Activated CD8-positive, alpha-beta T cell treated with anti-CD3 and anti-CD28 coated beads for 36 hours (primary cell): Measurements from ENCODE around the gene OLAH. TPM values are rescaled to one million over a fixed set of nuclear protein-coding genes. Genes with fewer than 3 reads are reported as not detected.

Experiments
- ATAC-seq: fragments of 200-7000 bp; cut with Tn5 transposase; one replicate; pipeline ENCODE4 v1.10.0; 2021; ENCODE audit warnings: mild to moderate bottlenecking, moderate library complexity
- CTCF ChIA-PET: fragments of 350-600 bp; sonication (Branson Sonifier 250); formaldehyde crosslinking; loops from one replicate; lab custom pipeline; 2021; ENCODE audit warnings: antibody characterized with exemption; lab: Charles Lee
- POLR2A ChIA-PET: fragments of 350-600 bp; sonication (Branson Sonifier 250); formaldehyde crosslinking; loops from one replicate; lab custom pipeline; 2021; ENCODE audit warnings: antibody characterized with exemption; lab: Charles Lee
- DNase-seq: peaks from one replicate; pipeline ENCODE4 v3.0.0-alpha.2; 2020
- H3K27ac Mint-ChIP-seq: one replicate; pipeline ENCODE4 v1.8.0; 2021; ENCODE audit warnings: mild to moderate bottlenecking, mixed read lengths
- H3K27me3 Mint-ChIP-seq: one replicate; pipeline ENCODE4 v1.8.0; 2021; ENCODE audit warnings: mixed read lengths
- H3K36me3 Mint-ChIP-seq: one replicate; pipeline ENCODE4 v1.8.0; 2021; ENCODE audit warnings: low read depth, mixed read lengths
- H3K4me1 Mint-ChIP-seq: one replicate; pipeline ENCODE4 v1.8.0; 2021; ENCODE audit warnings: low read depth, mixed read lengths
- H3K4me3 Mint-ChIP-seq: one replicate; pipeline ENCODE4 v1.8.0; 2021; ENCODE audit warnings: mild to moderate bottlenecking, moderate library complexity, mixed read lengths
- H3K9me3 Mint-ChIP-seq: one replicate; pipeline ENCODE4 v1.8.0; 2021; ENCODE audit warnings: mixed read lengths
- CTCF ChIP-seq: fragments of 200-600 bp; IDR thresholded peaks from one replicate; pipeline ENCODE4 v1.8.0; 2022; ENCODE audit warnings: antibody characterized with exemption, mild to moderate bottlenecking
- intact Hi-C: fragments of 100-400 bp; cut with micrococcal nuclease; formaldehyde crosslinking; loops from one replicate; pipeline ENCODE4 v1.10.0; 2022
- total RNA-seq, 2 experiments: library from RNA; stranded (reverse); gene quantifications; one replicate each; pipeline ENCODE4 v1.2.3, GENCODE V29; 2021

Gene OLAH
- total RNA-seq, 2 experiments from 2014 or later, result 0.32 to 0.63 TPM

DNA sequence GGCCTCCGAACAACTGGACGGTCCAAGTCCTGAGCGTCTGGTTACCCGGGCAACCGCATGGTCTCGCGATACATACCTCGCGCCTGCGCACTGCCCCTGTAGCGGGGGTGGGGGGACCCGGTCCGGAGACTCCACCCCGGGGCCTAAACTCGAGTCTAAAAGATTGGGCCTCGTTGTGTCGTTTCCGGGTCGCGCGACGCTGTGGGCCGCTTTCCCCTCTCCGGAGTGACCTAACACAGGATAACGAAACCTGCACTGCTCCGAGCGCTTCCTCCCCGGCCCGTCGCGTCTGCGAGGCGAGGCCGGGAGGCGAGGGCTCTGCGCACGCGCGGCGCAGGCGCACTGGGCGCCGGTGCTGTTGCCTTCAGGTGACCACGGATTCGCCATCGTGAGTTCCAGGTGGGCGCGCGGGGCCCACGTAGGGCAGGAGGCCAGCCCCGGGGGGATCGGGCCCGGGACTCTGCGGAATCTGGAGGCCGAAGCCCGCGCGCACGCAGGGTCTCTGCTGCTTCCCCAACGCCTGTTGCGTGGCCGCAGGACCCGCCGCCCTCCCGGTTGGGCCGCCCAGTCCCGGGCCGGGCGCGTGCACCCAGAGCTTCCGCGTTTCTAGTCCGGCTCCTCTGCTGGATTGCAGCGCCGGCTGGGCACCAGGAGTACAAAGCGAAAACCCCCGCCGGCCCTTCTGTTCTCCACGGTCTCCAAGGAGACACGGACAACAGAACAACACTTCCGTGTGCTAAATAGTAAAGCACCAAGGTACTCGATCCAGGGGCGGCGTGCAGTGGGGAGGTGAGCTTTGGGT is 53.5 kb downstream of the OLAH start, which contains the start of gene RPP38:
TSS of gene RPP38 (plus strand) at position 345 of the 802 bp plus-strand sequence. CDS start 5,960 bp downstream, outside the sequence.
- H3K27ac Mint-ChIP-seq, result peak within 1 kb of the TSS; percentile 97

DNA sequence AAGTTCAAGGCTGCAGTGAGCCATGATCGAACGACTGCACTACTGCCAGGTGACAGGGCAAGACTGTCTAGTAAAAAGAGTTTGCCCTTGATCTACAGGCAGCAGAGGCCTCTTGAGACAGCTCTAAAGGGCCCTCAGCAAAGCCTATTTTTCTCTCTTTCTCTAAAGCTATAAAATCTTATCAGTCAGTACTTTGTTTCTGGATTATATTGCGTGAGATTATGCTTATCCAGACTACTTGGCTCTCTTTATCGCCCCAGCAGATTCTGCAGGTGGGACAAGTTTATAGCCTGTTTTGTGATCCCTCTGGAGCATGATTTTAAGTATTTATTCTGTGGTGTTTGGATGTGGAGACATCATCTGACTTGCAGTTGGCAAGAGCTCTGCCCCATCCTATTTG is 56.1 kb downstream of the OLAH start:
- DNase-seq, result no peak
- peaks cover 27% of the 10 kb centered on the region for H3K4me1 Mint-ChIP-seq
- no peak for TF ChIP-seq CTCF
- ATAC-seq, result no peak
- CTCF ChIA-PET, result interaction anchor here (1.1 to 3.0 kb wide), 2 partner anchors 67 to 109 kb away, joined by 3 to 12 read pairs; no protein-coding TSS in a partner anchor
- POLR2A ChIA-PET, result interaction anchor here (0.6 to 1.9 kb wide), 3 partner anchors 17 to 199 kb away, joined by 3 to 4 read pairs (median 3); no protein-coding TSS in a partner anchor
- H3K9me3 Mint-ChIP-seq, result no peaks in the 10 kb centered on the region
- peak overlapping the region; percentile 21 for H3K4me3 Mint-ChIP-seq
- H3K36me3 Mint-ChIP-seq, result peaks cover 40% of the 10 kb centered on the region
- H3K27me3 Mint-ChIP-seq, result no peaks in the 10 kb centered on the region
- intact Hi-C loops, result no loop called here
- H3K27ac Mint-ChIP-seq, result peak overlapping the region; percentile 85

More for the DNA sequence above, 53.5 kb downstream of the OLAH start, which contains the start of gene RPP38:
- TF ChIP-seq CTCF, result no peak
- ATAC-seq, result peak; percentile 94
- Mint-ChIP-seq H3K36me3 (peaks cover 27% of the 10 kb centered on the region), H3K9me3 (no peaks in the 10 kb centered on the region), H3K4me1 (peaks cover 27% of the 10 kb centered on the region), H3K27me3 (no peaks in the 10 kb centered on the region), H3K4me3 (peak within 1 kb of the TSS; percentile 95)
- intact Hi-C loops, result no loop called here
- ChIA-PET POLR2A (interaction anchor here (0.6 to 1.3 kb wide), 10 partner anchors 9 to 534 kb away, joined by 3 to 6 read pairs (median 3); partner anchors contain the start of genes NMT2 and SUV39H2), CTCF (interaction anchor here (2.0 to 3.5 kb wide), 2 partner anchors 9 kb away, joined by 13 to 16 read pairs; no protein-coding TSS in a partner anchor)
- peak; percentile 96 for DNase-seq

DNA sequence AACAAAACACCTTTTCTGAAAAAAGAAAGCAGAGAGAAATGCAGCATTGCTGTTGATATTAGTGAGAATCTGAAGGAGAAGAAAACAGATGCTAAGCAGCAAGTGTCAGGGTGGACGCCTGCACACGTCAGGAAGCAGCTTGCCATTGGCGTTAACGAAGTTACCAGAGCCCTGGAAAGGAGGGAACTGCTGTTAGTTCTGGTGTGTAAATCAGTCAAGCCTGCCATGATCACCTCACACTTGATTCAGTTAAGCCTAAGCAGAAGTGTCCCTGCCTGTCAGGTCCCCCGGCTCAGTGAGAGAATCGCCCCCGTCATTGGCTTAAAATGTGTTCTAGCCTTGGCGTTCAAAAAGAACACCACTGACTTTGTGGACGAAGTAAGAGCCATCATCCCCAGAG is 59.8 kb downstream of the OLAH start:
- Mint-ChIP-seq H3K27ac (peak overlapping the region; percentile 31), H3K4me3 (no peak overlapping the region), H3K9me3 (no peaks in the 10 kb centered on the region), H3K36me3 (peaks cover 48% of the 10 kb centered on the region), H3K27me3 (no peaks in the 10 kb centered on the region), H3K4me1 (peaks cover 26% of the 10 kb centered on the region)
- no peak for ATAC-seq
- ChIA-PET CTCF (interaction anchor here (0.8 to 3.1 kb wide), 4 partner anchors 25 to 61 kb away, joined by 3 to 10 read pairs (median 3); no protein-coding TSS in a partner anchor), POLR2A (interaction anchor here (1.4 kb wide), 1 partner anchor 19 kb away, joined by 5 read pairs; no protein-coding TSS in a partner anchor)
- TF ChIP-seq CTCF, result no peak
- no peak for DNase-seq
- intact Hi-C loops, result no loop called here

DNA sequence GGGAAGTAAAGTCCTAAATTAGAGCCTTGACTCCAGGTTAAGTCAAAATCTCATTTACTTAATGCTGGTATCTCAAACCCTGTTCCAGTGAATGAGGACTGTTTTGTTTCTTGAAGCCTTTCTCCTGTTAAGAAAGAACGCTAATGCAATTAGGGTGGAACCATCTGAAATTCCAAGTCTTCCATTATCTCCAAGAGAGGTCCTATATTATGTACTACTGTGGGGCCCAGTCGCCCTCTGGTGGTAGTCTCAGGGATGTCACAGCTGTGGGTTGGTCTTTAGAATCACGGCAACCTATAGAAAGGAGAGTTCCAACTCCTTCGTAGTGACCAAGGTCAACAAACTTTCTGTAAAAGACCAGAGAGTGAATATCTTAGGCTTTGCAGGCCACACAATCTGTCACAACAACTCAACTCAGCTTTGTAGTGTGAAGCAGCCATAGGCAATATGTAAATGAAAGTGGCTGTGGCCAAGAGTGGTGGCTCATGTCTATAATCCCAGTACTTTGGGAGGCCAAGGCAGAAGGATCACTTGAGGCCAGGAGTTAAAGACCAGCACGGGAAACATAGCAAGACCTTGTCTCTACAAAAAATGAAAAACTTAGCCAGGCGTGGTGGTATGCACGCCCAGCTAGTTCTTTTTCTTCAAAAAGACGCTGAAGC is 62.7 kb downstream of the OLAH start:
- ATAC-seq (peak; percentile 99), DNase-seq (peak; percentile 85)
- Mint-ChIP-seq H3K27me3 (no peaks in the 10 kb centered on the region), H3K27ac (no peak overlapping the region), H3K4me1 (peaks cover 10% of the 10 kb centered on the region), H3K36me3 (peaks cover 33% of the 10 kb centered on the region), H3K9me3 (no peaks in the 10 kb centered on the region), H3K4me3 (no peak overlapping the region)
- POLR2A ChIA-PET, result interaction anchor here (1.2 to 1.8 kb wide), 2 partner anchors 9 to 16 kb away, joined by 3 to 6 read pairs; partner anchors contain the start of gene RPP38
- peak; percentile 90 for TF ChIP-seq CTCF
- CTCF ChIA-PET, result interaction anchor here (0.7 to 2.4 kb wide), 15 partner anchors 9 to 208 kb away, joined by 3 to 16 read pairs (median 3); partner anchors contain the start of gene RPP38
- intact Hi-C loops, result no loop called here
